Neural crest cell (in vitro differentiated cells): ENCODE measurements around the gene RABGAP1. TPM values are rescaled to one million over a fixed set of nuclear protein-coding genes. Genes with fewer than 3 reads are reported as not detected.

Experiments
- DNase-seq: peaks from one replicate; pipeline ENCODE4 v3.0.0; 2021; ENCODE audit warnings: low read depth, mixed read lengths, low spot score
- H3K27ac Mint-ChIP-seq: one replicate; pipeline ENCODE4 v1.8.0; 2021; ENCODE audit warnings: mild to moderate bottlenecking, mixed read lengths; ENCODE audit not compliant: unreplicated experiment
- H3K27me3 Mint-ChIP-seq: 2 replicates; pipeline ENCODE4 v1.8.0; 2021; ENCODE audit warnings: low read depth, mild to moderate bottlenecking, mixed read lengths
- H3K36me3 Mint-ChIP-seq: 2 replicates; pipeline ENCODE4 v1.8.0; 2021; ENCODE audit warnings: low read depth, mild to moderate bottlenecking, mixed read lengths
- H3K4me1 Mint-ChIP-seq: 2 replicates; pipeline ENCODE4 v1.8.0; 2021; ENCODE audit warnings: mixed read lengths
- H3K4me3 Mint-ChIP-seq: one replicate; pipeline ENCODE4 v1.8.0; 2021; ENCODE audit warnings: mild to moderate bottlenecking, mixed read lengths
- H3K9me3 Mint-ChIP-seq: 2 replicates; pipeline ENCODE4 v1.8.0; 2021; ENCODE audit warnings: mixed read lengths
- total RNA-seq: library from RNA; stranded (reverse); gene quantifications from 2 replicates; pipeline ENCODE4 v1.2.1, GENCODE V29; 2021
- TF ChIP-seq, protein P1 (sequence below): fragments of 200-600 bp; sonication (generic); conservative IDR thresholded peaks from 2 replicates; pipeline ENCODE4 v1.5.0; 2021; ENCODE audit warnings: antibody characterized with exemption, mild to moderate bottlenecking

Gene RABGAP1
- total RNA-seq, 1 donor from 2014 or later, result 59.5 TPM

DNA sequence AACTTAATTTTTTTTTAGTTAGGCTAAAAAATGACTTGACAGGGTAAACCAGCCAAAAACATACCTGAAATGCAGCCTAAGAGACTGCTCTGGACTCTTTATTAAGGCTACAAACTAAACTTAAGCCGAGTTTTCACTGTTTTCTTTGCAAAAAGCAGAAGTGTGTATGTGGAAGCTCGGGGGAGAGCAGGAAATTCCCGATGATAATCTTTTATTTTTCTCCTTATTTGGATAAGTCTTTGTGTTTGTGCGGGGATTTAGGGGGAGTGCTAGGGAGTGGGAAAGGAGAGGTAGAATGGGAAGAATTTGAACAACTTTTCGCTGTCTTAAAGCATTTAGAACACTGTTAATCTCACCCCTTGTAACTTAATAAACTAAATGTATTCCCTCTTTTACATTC is 61.9 kb downstream of the RABGAP1 start:
- Mint-ChIP-seq H3K27me3 (no peaks in the 10 kb centered on the region), H3K9me3 (no peaks in the 10 kb centered on the region), H3K4me3 (no peak overlapping the region), H3K27ac (no peak overlapping the region), H3K36me3 (peaks cover 9% of the 10 kb centered on the region), H3K4me1 (no peaks in the 10 kb centered on the region)
- no peak for DNase-seq
- TF ChIP-seq, protein P1, sequence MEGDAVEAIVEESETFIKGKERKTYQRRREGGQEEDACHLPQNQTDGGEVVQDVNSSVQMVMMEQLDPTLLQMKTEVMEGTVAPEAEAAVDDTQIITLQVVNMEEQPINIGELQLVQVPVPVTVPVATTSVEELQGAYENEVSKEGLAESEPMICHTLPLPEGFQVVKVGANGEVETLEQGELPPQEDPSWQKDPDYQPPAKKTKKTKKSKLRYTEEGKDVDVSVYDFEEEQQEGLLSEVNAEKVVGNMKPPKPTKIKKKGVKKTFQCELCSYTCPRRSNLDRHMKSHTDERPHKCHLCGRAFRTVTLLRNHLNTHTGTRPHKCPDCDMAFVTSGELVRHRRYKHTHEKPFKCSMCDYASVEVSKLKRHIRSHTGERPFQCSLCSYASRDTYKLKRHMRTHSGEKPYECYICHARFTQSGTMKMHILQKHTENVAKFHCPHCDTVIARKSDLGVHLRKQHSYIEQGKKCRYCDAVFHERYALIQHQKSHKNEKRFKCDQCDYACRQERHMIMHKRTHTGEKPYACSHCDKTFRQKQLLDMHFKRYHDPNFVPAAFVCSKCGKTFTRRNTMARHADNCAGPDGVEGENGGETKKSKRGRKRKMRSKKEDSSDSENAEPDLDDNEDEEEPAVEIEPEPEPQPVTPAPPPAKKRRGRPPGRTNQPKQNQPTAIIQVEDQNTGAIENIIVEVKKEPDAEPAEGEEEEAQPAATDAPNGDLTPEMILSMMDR, result no peak

DNA sequence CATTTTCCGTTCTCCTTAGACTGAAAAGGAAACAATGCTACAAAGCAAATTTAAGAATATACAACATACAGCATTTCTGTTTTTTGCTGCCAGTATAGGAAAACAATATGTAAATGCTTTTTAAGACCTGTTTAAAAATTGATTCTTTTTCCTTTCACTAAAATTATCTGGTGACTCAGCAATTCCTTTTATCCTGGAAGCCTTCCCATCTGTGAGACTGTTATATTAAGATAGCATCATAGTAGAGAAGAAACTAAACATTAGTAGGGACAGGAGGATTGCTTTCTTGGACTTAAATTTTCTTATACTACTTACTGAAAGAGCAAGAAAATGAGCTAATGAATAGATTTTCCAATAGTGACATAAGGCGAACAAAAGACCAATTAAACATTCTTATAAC is 62.6 kb downstream of the RABGAP1 start:
- no peak for DNase-seq
- no peaks in the 10 kb centered on the region for H3K27me3 Mint-ChIP-seq
- TF ChIP-seq, protein P1, result no peak
- H3K4me3 Mint-ChIP-seq, result no peak overlapping the region
- H3K4me1 Mint-ChIP-seq, result no peaks in the 10 kb centered on the region
- H3K36me3 Mint-ChIP-seq, result peaks cover 9% of the 10 kb centered on the region
- H3K27ac Mint-ChIP-seq, result peak overlapping the region; percentile 16
- H3K9me3 Mint-ChIP-seq, result no peaks in the 10 kb centered on the region

DNA sequence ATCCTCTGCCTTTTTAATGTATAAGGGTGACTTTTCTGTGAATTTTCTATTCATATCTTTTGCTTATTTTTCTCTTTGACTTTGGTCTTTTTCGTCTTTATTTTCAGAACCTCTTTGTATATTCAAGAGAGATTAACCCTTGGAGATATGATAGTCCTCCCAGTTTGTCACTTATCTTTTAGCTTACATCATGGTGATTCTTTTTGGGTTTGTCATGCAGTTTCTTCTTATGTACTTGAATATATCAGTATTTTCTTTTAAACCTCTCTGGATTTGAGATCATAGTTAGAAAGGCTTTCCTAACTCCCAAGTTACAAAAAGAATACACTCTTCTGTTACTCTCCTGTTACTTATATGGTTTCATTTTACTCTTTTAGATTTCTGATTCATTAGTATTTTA is 65.1 kb downstream of the RABGAP1 start:
- Mint-ChIP-seq H3K27me3 (no peaks in the 10 kb centered on the region), H3K36me3 (peaks cover 1% of the 10 kb centered on the region), H3K4me3 (no peak overlapping the region), H3K4me1 (no peaks in the 10 kb centered on the region), H3K27ac (no peak overlapping the region), H3K9me3 (no peaks in the 10 kb centered on the region)
- no peak for DNase-seq
- TF ChIP-seq, protein P1, result no peak

DNA sequence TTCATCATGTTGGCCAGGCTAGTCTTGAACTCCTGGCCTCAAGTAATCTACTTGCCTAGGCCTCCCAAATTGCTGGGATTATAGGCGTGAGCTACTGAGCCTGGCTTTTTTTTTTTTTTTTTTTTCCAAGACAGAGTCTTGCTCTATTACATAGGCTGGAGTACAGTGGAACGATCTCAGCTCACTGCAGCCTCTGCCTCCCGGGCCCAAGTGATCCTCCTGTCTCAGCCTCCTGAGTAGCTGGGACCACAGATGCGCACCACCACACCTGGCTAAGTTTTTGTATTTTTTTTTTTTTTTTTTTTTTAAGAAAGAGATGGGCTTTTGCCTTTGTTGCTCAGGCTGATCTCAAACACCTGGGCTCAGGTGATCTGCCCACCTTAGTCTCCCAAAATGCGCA is 66.4 kb downstream of the RABGAP1 start:
- TF ChIP-seq, protein P1, result no peak
- H3K27me3 Mint-ChIP-seq, result no peaks in the 10 kb centered on the region
- H3K36me3 Mint-ChIP-seq, result peaks cover 8% of the 10 kb centered on the region
- no peak overlapping the region for H3K4me3 Mint-ChIP-seq
- H3K27ac Mint-ChIP-seq, result no peak overlapping the region
- DNase-seq, result no peak
- H3K9me3 Mint-ChIP-seq, result no peaks in the 10 kb centered on the region
- H3K4me1 Mint-ChIP-seq, result no peaks in the 10 kb centered on the region

DNA sequence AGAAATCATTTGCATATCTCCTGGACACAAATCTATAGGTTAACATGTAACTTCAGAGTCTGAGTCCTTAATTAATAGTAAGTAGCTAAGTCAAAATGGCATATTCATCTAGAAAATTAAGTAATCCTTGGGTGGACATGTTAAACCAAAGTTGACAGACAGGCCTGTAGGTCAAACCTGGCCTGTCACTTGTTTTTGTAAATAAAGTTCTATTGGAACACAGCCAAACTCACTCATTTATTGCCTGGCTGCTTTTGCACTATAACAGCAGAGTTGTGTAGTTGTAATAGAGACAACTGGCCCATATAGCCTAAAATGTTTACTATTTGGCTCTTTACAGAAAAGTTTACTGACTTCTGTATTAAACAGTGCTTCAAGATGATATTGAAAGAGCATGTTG is 68.1 kb downstream of the RABGAP1 start:
- TF ChIP-seq, protein P1, result no peak
- no peak for DNase-seq
- Mint-ChIP-seq H3K27ac (no peak overlapping the region), H3K4me3 (no peak overlapping the region), H3K27me3 (no peaks in the 10 kb centered on the region), H3K4me1 (no peaks in the 10 kb centered on the region), H3K36me3 (peaks cover 13% of the 10 kb centered on the region), H3K9me3 (no peaks in the 10 kb centered on the region)

DNA sequence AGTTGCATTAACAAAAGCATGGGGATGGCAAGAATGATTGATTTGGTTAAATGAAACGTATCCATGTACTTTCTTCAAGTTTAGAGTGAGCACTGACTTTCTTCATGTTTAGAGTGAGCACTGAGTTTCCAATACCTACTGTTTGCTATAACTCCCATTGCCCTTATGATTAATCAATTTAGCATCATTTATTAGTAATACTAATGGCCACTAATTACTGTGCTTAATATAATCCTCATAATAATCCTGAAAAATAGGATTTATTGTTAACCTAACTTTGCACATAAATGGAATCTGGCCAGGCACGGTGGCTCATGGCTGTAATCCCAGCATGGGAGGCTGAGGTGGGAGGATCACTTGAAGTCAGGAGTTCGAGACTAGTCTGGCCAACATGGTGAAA is 70.6 kb downstream of the RABGAP1 start:
- H3K4me1 Mint-ChIP-seq, result no peaks in the 10 kb centered on the region
- peaks cover 20% of the 10 kb centered on the region for H3K36me3 Mint-ChIP-seq
- DNase-seq, result no peak
- H3K27me3 Mint-ChIP-seq, result no peaks in the 10 kb centered on the region
- TF ChIP-seq, protein P1, result no peak
- no peak overlapping the region for H3K27ac Mint-ChIP-seq
- H3K4me3 Mint-ChIP-seq, result no peak overlapping the region
- H3K9me3 Mint-ChIP-seq, result no peaks in the 10 kb centered on the region
